HFFc6 (cell line): ENCODE data around the gene NOL7. TPM values are rescaled to one million over a fixed set of nuclear protein-coding genes. Genes with fewer than 3 reads are reported as not detected.

ENCODE experiments used
- DNase-seq: peaks from one replicate; pipeline ENCODE4 v3.0.0-alpha.2; 2018
- H3K27ac Mint-ChIP-seq: 2 replicates; pipeline ENCODE4 v1.8.0; 2020; ENCODE audit warnings: mild to moderate bottlenecking, mixed read lengths
- H3K27me3 Mint-ChIP-seq: 2 replicates; pipeline ENCODE4 v1.8.0; 2021; ENCODE audit warnings: mild to moderate bottlenecking, moderate library complexity, mixed read lengths; ENCODE audit not compliant: insufficient read depth
- H3K36me3 Mint-ChIP-seq: 2 replicates; pipeline ENCODE4 v1.8.0; 2021; ENCODE audit warnings: low read depth, mixed read lengths
- H3K4me1 Mint-ChIP-seq: 2 replicates; pipeline ENCODE4 v1.8.0; 2020; ENCODE audit warnings: low read depth, mixed read lengths
- H3K4me3 Mint-ChIP-seq: 2 replicates; pipeline ENCODE4 v1.8.0; 2020; ENCODE audit warnings: mild to moderate bottlenecking, moderate library complexity, mixed read lengths
- H3K9me3 Mint-ChIP-seq: 2 replicates; pipeline ENCODE4 v1.8.0; 2020; ENCODE audit warnings: mild to moderate bottlenecking, mixed read lengths
- CTCF ChIP-seq: fragments of 200-600 bp; sonication (generic); IDR thresholded peaks from 2 replicates; pipeline ENCODE4 v1.5.0; 2021; ENCODE audit warnings: antibody characterized with exemption, mild to moderate bottlenecking
- total RNA-seq, 6 experiments: library from RNA; stranded (reverse); fragmentation: NEBNext Ultra II Directional; extraction: Animal tissue kit (Norgen Biotek cat#: 25700); gene quantifications; 2 replicates in 1 of 6; 3 replicates in 5 of 6; pipeline ENCODE4 v1.2.3, GENCODE V29; 2021

The NOL7 gene
- total RNA-seq, 6 experiments from 2014 or later, result 68.4 to 89.6 (median 84.8) TPM

DNA sequence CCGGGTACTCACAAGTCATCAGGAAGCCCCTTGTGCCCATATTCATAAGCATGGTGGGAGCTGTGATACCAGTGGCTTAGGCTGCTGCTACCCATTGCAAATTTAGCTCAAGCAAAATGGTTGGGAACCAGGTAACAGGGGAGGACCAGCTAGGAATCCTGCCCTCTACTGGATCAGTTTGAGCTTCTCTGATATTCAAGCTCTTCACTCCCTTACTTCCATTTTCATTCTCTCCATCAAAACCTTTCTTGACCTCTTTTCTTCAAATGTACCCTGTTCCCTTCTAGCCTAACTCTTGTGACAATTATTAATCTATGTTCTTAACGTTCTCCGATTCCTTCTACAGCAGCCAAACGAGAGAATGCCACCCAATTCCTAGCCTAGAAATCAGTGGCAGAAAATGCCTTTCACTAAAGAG, 9.7 kb downstream of the NOL7 start:
- H3K9me3 Mint-ChIP-seq, result no peaks in the 10 kb centered on the region
- H3K36me3 Mint-ChIP-seq, result peaks cover 21% of the 10 kb centered on the region
- peak; percentile 28 for DNase-seq
- H3K27me3 Mint-ChIP-seq, result no peaks in the 10 kb centered on the region; the same call in 1 of the 2 replicates
- H3K27ac Mint-ChIP-seq, result peak overlapping the region; percentile 32; the same call in 1 of the 2 replicates
- no peak overlapping the region for H3K4me3 Mint-ChIP-seq
- peak; percentile 79 for TF ChIP-seq CTCF
- peaks cover 8% of the 10 kb centered on the region for H3K4me1 Mint-ChIP-seq

DNA sequence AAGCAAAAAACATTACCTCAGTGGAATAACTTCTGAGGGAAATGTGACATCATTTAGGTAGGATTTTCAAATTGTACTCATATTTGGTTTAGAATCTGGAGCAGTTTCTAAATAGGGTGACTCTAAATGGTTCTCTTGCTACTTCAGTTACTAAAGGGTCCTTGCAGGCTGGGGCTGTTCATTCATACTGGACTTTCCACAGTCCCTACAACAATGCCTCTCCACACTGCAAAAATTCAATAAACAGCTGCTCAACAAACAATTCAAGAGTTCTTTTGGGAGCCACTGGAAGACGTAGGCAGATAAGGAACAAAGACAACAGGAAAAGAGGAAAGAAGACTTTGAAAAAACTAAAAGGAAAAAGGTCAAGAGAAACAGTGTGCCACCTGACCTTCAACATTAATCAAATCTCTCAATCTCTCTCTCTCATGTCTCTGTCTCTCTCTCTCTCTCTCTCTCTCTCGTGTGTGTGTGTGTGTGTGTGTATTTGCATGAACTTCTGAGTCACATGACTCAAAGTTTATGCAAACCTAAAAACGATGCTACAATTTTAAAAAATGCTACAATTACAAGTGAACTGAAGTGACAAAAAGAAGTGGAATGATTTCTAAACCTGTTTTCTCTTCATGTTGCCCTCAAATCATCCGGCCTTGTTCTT, 14.5 kb downstream of the NOL7 start:
- H3K9me3 Mint-ChIP-seq, result no peaks in the 10 kb centered on the region
- H3K4me1 Mint-ChIP-seq, result peaks cover 10% of the 10 kb centered on the region
- no peak for DNase-seq
- peaks cover 3% of the 10 kb centered on the region for H3K36me3 Mint-ChIP-seq
- H3K27me3 Mint-ChIP-seq, result no peaks in the 10 kb centered on the region
- no peak overlapping the region for H3K27ac Mint-ChIP-seq
- TF ChIP-seq CTCF, result no peak
- H3K4me3 Mint-ChIP-seq, result no peak overlapping the region

DNA sequence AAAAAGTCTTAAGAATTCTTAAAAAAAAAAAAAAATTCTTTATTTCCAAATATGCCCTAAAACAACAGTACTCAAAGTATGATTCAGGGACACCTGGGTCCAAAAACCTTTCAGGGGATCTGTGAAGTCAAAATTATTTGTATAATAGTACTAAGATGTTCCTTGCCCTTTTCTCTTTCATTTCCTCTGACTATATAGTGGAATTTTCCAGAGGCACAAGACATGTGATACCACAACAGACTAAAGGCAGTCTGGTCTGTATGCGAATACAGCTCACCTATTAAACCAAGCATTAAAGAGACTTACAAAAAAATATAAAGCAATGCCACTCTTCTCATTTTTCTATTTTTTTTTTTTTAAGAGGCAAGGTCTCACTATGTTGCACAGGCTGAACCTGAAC, 15.4 kb downstream of the NOL7 start:
- Mint-ChIP-seq H3K4me3 (no peak overlapping the region), H3K27me3 (no peaks in the 10 kb centered on the region), H3K27ac (no peak overlapping the region), H3K4me1 (peaks cover 4% of the 10 kb centered on the region; the same call in 1 of the 2 replicates), H3K9me3 (no peaks in the 10 kb centered on the region), H3K36me3 (peaks cover 5% of the 10 kb centered on the region)
- TF ChIP-seq CTCF, result no peak
- DNase-seq, result no peak

GRCh38 chr6:13633343-13633742, 18.2 kb downstream of the NOL7 start:
- Mint-ChIP-seq H3K27ac (no peak overlapping the region), H3K4me3 (no peak overlapping the region), H3K4me1 (peaks cover 4% of the 10 kb centered on the region; the same call in 1 of the 2 replicates), H3K9me3 (no peaks in the 10 kb centered on the region), H3K36me3 (peaks cover 12% of the 10 kb centered on the region), H3K27me3 (no peaks in the 10 kb centered on the region; the same call in 1 of the 2 replicates)
- TF ChIP-seq CTCF, result no peak
- no peak for DNase-seq

DNA sequence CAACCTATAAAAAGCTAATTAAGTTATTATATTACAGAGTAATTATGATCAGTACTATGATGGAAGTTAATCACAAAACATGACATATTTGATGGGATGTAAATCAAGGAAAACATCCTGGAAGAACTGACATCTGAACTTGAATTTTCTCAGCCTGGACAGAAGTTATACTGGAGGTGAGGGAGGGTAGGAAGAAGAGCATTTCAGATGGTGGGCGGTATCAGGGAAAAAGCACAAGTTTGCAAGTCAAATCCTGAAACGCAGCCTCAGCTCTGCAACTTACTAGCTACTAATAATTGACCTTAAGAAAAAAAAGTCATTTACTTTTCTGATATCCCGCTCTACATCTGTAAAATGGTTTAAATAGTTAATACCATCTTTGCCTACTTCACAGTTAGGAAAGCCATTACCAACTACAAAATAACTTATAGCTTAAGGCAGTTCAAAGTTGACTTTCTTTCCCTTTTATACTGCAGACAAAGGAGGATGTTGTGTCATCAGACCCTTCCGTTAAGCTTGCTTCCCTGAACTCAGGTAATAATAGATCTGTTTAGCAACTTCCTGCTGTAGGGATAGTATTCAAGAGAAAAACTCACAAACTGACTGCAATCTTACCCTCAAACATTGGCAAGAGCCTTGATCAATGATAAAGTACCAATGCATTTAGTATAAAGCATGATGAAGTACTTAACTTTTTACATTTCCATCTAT, 21.0 kb downstream of the NOL7 start:
- Mint-ChIP-seq H3K36me3 (peaks cover 16% of the 10 kb centered on the region), H3K27me3 (no peaks in the 10 kb centered on the region; the same call in 1 of the 2 replicates), H3K9me3 (no peaks in the 10 kb centered on the region), H3K4me1 (no peaks in the 10 kb centered on the region), H3K27ac (no peak overlapping the region), H3K4me3 (no peak overlapping the region)
- TF ChIP-seq CTCF, result no peak
- DNase-seq, result no peak
